SJSA1 (cell line): ENCODE measurements around the gene UBE3C. TPM values are rescaled to one million over a fixed set of nuclear protein-coding genes. Genes with fewer than 3 reads are reported as not detected.

Source experiments
- total RNA-seq: library from RNA; depleted of rRNA; stranded (reverse); fragments of >200 nt; shearing (Covaris generic); gene quantifications from 2 replicates; pipeline ENCODE4 v1.2.3, GENCODE V29; 2014; rRNA removed

UBE3C gene
- total RNA-seq, 1 experiment from 2014 or later = 134 TPM

Other genes with a start within 250 kb of the UBE3C start
- gene LMBR1, start 245.7 kb upstream of the UBE3C start, total RNA-seq = 9.2 and 16.8 TPM in 2 replicates
- gene NOM1, start 189.2 kb upstream of the UBE3C start, total RNA-seq = 14.8 and 17.3 TPM in 2 replicates
- not detected in 2 replicates for gene MNX1, start 128.3 kb upstream of the UBE3C start, total RNA-seq
- gene DNAJB6, start 198.1 kb downstream of the UBE3C start, total RNA-seq = 178 and 179 TPM in 2 replicates